Upper lobe of right lung (tissue), 1 donor: ENCODE data around the gene ZNF507. TPM values are rescaled to one million over a fixed set of nuclear protein-coding genes. Genes with fewer than 3 reads are reported as not detected.

Experiments used
- ATAC-seq: fragments of 200-7000 bp; cut with Tn5 transposase; one replicate; pipeline ENCODE4 v1.9.1; 2020; ENCODE audit warnings: mild to moderate bottlenecking, moderate library complexity
- DNase-seq: peaks from one replicate; pipeline ENCODE4 v3.0.0-alpha.2; 2020
- H3K27ac ChIP-seq: fragments of 200-600 bp; one replicate; pipeline ENCODE4 v1.8.0; 2022
- H3K27me3 ChIP-seq: fragments of 200-600 bp; one replicate; pipeline ENCODE4 v1.8.0; 2022; ENCODE audit warnings: mild to moderate bottlenecking
- H3K36me3 ChIP-seq: fragments of 200-600 bp; one replicate; pipeline ENCODE4 v1.8.0; 2022
- H3K4me1 ChIP-seq: fragments of 200-600 bp; one replicate; pipeline ENCODE4 v1.8.0; 2022
- H3K4me3 ChIP-seq: fragments of 200-600 bp; one replicate; pipeline ENCODE4 v1.8.0; 2022; ENCODE audit warnings: mild to moderate bottlenecking
- H3K9me3 ChIP-seq: fragments of 200-600 bp; one replicate; pipeline ENCODE4 v1.8.0; 2022
- intact Hi-C: fragments of 100-400 bp; cut with DNase I; formaldehyde crosslinking; loops from one replicate; pipeline ENCODE4 v1.11.0; 2022
- total RNA-seq: library from RNA; stranded (reverse); fragmentation: NEBNext Ultra II Directional; extraction: Animal tissue kit (Norgen Biotek cat#: 25700); gene quantifications from one replicate; pipeline ENCODE4 v1.2.1, GENCODE V29; 2021
- TF ChIP-seq, protein P1 (sequence below): fragments of 200-600 bp; IDR thresholded peaks from one replicate; pipeline ENCODE4 v1.8.0; 2022; ENCODE audit warnings: antibody characterized with exemption
- donor health status: DM: no; HTN: yes; CAD: no; lungs with severe emphysema.

The ZNF507 gene
- total RNA-seq, 1 donor from 2014 or later: 22.3 TPM

DNA sequence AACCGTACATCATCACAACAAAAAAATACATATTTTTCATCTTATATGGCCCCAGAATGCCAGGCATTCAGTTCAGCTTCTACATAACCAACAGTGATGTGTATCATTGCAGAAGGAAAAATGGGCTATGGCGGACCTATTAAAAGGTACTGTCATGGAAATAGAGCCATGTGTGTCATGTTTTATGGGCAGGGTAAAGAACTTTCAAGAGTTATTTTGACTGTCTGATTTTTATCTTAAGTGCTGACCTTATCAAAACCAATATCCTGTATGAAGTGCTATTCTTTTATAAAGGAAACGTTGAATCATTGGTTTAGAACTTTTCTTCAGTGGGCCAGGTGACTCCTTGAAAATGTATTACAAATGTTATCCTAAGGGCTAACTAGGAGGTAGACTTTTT lies 9.9 kb downstream of the ZNF507 start:
- H3K4me1 ChIP-seq: peaks cover 17% of the 10 kb centered on the region
- intact Hi-C loops: no loop called here
- H3K36me3 ChIP-seq: peaks cover 79% of the 10 kb centered on the region
- H3K27ac ChIP-seq: no peak overlapping the region
- H3K27me3 ChIP-seq: no peaks in the 10 kb centered on the region
- TF ChIP-seq, protein P1, sequence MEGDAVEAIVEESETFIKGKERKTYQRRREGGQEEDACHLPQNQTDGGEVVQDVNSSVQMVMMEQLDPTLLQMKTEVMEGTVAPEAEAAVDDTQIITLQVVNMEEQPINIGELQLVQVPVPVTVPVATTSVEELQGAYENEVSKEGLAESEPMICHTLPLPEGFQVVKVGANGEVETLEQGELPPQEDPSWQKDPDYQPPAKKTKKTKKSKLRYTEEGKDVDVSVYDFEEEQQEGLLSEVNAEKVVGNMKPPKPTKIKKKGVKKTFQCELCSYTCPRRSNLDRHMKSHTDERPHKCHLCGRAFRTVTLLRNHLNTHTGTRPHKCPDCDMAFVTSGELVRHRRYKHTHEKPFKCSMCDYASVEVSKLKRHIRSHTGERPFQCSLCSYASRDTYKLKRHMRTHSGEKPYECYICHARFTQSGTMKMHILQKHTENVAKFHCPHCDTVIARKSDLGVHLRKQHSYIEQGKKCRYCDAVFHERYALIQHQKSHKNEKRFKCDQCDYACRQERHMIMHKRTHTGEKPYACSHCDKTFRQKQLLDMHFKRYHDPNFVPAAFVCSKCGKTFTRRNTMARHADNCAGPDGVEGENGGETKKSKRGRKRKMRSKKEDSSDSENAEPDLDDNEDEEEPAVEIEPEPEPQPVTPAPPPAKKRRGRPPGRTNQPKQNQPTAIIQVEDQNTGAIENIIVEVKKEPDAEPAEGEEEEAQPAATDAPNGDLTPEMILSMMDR: no peak
- ATAC-seq: no peak
- no peaks in the 10 kb centered on the region for H3K9me3 ChIP-seq
- no peak overlapping the region for H3K4me3 ChIP-seq
- no peak for DNase-seq

DNA sequence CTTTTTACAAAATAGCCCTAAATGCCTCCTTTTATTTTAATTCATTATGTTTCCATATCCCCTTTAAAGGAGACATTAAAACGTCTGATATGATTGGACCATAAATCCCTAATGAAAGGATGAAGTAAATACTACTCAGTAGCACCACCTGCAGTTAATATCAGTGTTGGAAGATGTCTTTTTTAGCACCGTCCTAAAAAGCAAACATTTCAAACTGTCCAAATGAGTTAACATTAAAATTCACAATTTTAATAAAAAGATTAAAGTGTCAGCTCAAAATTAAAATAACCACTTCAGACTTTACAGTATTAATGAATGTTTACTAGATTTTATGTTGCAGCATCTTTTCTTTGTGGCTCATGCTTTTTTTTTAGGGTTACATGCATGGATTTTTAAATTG lies 12.3 kb downstream of the ZNF507 start:
- DNase-seq (no peak), ATAC-seq (no peak)
- no peaks in the 10 kb centered on the region for H3K9me3 ChIP-seq
- intact Hi-C loops: no loop called here
- no peaks in the 10 kb centered on the region for H3K4me1 ChIP-seq
- no peak overlapping the region for H3K4me3 ChIP-seq
- H3K27ac ChIP-seq: no peak overlapping the region
- TF ChIP-seq, protein P1: no peak
- H3K36me3 ChIP-seq: peaks cover 91% of the 10 kb centered on the region
- no peaks in the 10 kb centered on the region for H3K27me3 ChIP-seq

DNA sequence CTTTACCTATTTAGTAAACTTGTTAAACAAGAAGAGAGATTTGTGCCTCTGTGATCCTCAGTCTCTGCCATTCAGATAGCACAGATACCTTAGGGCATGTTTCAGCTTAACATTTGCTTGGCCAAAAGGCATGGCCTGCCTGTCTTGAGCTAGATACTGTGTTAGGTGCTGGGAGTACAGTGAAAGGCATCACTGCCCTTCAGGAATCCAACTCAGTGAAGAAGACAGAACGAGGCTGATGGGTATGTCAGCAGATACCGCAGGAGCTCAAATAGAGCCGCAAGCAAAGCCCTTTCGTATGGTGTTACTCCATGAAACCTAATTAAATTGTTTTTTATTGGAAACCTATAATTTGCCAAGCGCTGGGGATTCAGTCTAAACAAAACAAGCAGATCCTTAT lies 12.9 kb downstream of the ZNF507 start:
- TF ChIP-seq, protein P1: no peak
- no peak overlapping the region for H3K27ac ChIP-seq
- no peaks in the 10 kb centered on the region for H3K9me3 ChIP-seq
- no peaks in the 10 kb centered on the region for H3K4me1 ChIP-seq
- DNase-seq (no peak), ATAC-seq (no peak)
- intact Hi-C loops: no loop called here
- no peak overlapping the region for H3K4me3 ChIP-seq
- H3K27me3 ChIP-seq: no peaks in the 10 kb centered on the region
- peaks cover 85% of the 10 kb centered on the region for H3K36me3 ChIP-seq

DNA sequence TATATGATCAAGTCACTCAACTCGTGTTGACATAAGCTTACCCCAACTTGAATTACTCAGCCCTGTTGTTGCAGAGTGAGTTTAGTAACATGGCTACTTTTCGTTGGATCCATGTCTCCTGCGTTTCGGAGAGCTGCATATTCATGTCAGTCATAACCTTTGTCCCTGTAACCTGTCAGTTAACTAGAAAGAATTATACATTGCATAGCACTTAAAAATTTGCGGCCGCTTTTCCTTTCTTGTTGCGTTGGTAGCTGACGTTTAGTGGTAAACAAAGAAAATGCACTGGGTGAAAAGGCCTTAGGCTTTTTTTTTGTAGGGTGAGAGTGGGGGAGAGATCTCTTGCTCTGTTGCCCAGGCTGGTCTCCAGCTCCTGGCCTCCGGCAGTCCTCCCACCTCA lies 14.2 kb downstream of the ZNF507 start:
- Histone ChIP-seq H3K4me3 (no peak overlapping the region), H3K27me3 (no peaks in the 10 kb centered on the region), H3K4me1 (peaks cover 6% of the 10 kb centered on the region), H3K36me3 (peaks cover 73% of the 10 kb centered on the region), H3K27ac (no peak overlapping the region), H3K9me3 (no peaks in the 10 kb centered on the region)
- no peak for DNase-seq
- TF ChIP-seq, protein P1: no peak
- intact Hi-C loops: no loop called here
- no peak for ATAC-seq

DNA sequence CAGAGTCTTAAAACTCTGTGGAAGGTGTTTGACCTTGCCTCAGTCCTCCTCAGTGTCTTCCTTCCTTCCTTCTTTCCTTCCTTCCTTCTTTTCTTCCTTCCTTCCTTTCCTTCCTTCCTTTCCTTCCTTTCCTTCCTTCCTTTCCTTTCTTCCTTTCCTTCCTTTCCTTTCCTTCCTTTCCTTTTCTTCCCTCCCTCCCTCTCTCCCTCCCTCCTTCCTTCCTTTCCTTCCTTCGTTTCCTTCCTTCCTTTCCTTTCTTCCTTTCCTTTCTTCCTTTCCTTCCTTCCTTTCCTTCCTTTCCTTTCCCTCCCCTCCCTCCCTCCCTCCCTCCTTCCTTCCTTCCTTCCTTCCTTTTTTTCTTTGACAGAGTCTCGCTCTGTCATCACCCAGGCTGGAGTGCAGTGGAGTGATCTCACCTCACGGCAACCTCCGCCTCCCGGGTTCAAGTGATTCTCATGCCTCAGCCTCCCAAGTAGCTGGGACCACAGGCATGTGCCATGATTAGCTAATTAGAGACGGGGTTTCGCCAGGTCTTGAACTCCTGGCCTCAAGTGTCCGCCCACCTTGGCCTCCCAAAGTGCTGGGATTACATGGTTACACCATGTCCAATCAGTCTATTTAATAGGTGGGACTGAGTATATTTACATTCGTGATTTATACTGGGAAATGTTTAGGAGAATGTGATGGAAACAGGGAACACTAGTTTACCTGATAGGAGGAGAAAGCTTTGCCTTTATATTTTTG lies 16.3 kb downstream of the ZNF507 start:
- H3K4me1 ChIP-seq: peaks cover 6% of the 10 kb centered on the region
- H3K4me3 ChIP-seq: no peak overlapping the region
- intact Hi-C loops: no loop called here
- no peak for DNase-seq
- H3K9me3 ChIP-seq: no peaks in the 10 kb centered on the region
- no peaks in the 10 kb centered on the region for H3K27me3 ChIP-seq
- TF ChIP-seq, protein P1: no peak
- no peak for ATAC-seq
- peaks cover 55% of the 10 kb centered on the region for H3K36me3 ChIP-seq
- H3K27ac ChIP-seq: no peak overlapping the region

DNA sequence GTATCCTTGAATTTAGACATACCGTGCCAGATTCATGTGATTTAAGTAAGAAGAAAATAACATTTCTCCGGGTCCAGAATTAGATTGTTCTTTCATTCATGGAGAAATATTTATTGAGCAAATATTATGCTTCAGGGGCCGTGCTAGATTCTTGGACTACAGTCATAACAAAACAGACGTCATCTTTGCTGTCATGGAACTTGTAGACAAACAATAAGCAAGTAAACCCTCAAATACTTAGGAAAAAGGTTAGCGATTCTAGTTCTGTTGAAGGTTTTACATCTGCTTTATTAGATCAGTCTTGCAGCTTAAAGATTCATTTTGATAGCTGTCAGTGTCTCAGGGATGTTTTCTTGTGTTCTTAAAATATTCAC lies 16.9 kb downstream of the ZNF507 start:
- Histone ChIP-seq H3K9me3 (no peaks in the 10 kb centered on the region), H3K27ac (peak overlapping the region; percentile 52), H3K4me1 (peaks cover 6% of the 10 kb centered on the region), H3K36me3 (peaks cover 49% of the 10 kb centered on the region), H3K27me3 (no peaks in the 10 kb centered on the region), H3K4me3 (no peak overlapping the region)
- TF ChIP-seq, protein P1: no peak
- DNase-seq: no peak
- intact Hi-C loops: no loop called here
- no peak for ATAC-seq
